ENCODE data around the gene OGG1.

GRCh38 chr3:9776896-9777693, 27.3 kb downstream of the OGG1 start:
- no peak for TF ChIP-seq CTCF (IDR thresholded peaks at IDR 0.05)
- TF ChIP-seq POLR2A (IDR thresholded peaks at IDR 0.05), result no peak
